ENCODE measurements around the gene CCL27. TPM values are rescaled to one million over a fixed set of nuclear protein-coding genes. Genes with fewer than 3 reads are reported as not detected.

CCL27 gene
- polyA plus RNA-seq, 2 of the 4 experiments (the other 2 are of a cell fraction) = 0.22 to 0.27 TPM

DNA sequence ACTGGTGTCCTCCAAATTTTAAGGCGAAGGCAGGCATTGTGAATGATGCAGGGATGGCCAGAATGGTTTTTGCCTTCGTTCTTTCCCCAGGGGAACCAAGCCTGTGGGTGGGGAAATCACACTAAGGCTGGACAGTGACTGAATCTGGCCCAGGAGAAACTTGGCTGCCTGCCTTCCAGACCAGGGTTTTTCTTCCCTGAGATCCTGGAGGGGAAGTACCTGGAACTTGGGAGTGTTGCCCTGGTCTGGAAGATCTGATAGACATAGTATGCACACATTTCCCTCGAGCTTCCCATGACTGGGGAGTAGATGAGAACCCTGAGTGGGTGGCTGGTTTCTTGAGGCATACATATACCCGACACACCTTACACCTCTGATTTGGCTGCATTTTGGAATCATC lies 11.1 kb downstream of the CCL27 start:
- Histone ChIP-seq H3K27ac (peak overlapping the region; percentile 77 to 89), H3K4me1 (peaks cover 28% of the 10 kb centered on the region), H3K4me3 (peak overlapping the region; percentile 37), H3K9me3 (no peaks in the 10 kb centered on the region), H3K4me2 (peak overlapping the region; percentile 76)
- 56% methylated on average over 4 of the region's 4 CpGs for WGBS (ENCODE audit: missing lambda C conversion rate)
- FAIRE-seq = no peak
- ChIA-PET CTCF (interaction anchor here (0.9 to 22.6 kb wide), 5 partner anchors 10 to 51 kb away, joined by 3 to 288 read pairs (median 14); partner anchors contain the start of genes CCL27 and SIGMAR1), POLR2A (interaction anchor here (1.0 to 2.1 kb wide), 3 partner anchors 11 to 14 kb away, joined by 3 to 8 read pairs (median 6); partner anchors contain the start of genes CCL27 and SIGMAR1)
- no peak for DNase-seq (ENCODE audit: low read depth in 1 of 2, low spot score in 1 of 2)
- no peak for TF ChIP-seq PBX3 (IDR thresholded peaks at IDR 0.05)
- TF ChIP-seq MAZ (IDR thresholded peaks at IDR 0.05; ENCODE audit: borderline replicate concordance, low read depth, low read length) = no peak
- TF ChIP-seq JUNB (IDR thresholded peaks at IDR 0.05) = no peak
- no peak for TF ChIP-seq RAD21 (conservative IDR thresholded peaks at IDR 0.05 in 1 of 2, IDR thresholded peaks at IDR 0.05 in 1 of 2)
- TF ChIP-seq CTCF (IDR thresholded peaks at IDR 0.05) = no peak
- no peak for TF ChIP-seq SMC3 (IDR thresholded peaks at IDR 0.05)
- TF ChIP-seq HDAC2 (IDR thresholded peaks at IDR 0.05) = no peak
- TF ChIP-seq BCL3 (IDR thresholded peaks at IDR 0.05) = no peak
- TF ChIP-seq ZSCAN20 (CRISPR knock-in tag; IDR thresholded peaks at IDR 0.05) = no peak
- TF ChIP-seq JUN (IDR thresholded peaks at IDR 0.05) = no peak
- no peak for TF ChIP-seq CHD2 (IDR thresholded peaks at IDR 0.05; ENCODE audit: low read length, partially characterized antibody)
- TF ChIP-seq KDM1A (IDR thresholded peaks at IDR 0.05; ENCODE audit: low read depth) = no peak
- TF ChIP-seq NPAS2 (CRISPR knock-in tag; IDR thresholded peaks at IDR 0.05; ENCODE audit: borderline replicate concordance) = no peak
- TF ChIP-seq, protein P1, sequence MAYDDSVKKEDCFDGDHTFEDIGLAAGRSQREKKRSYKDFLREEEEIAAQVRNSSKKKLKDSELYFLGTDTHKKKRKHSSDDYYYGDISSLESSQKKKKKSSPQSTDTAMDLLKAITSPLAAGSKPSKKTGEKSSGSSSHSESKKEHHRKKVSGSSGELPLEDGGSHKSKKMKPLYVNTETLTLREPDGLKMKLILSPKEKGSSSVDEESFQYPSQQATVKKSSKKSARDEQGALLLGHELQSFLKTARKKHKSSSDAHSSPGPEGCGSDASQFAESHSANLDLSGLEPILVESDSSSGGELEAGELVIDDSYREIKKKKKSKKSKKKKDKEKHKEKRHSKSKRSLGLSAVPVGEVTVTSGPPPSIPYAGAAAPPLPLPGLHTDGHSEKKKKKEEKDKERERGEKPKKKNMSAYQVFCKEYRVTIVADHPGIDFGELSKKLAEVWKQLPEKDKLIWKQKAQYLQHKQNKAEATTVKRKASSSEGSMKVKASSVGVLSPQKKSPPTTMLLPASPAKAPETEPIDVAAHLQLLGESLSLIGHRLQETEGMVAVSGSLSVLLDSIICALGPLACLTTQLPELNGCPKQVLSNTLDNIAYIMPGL (CRISPR knock-in tag; IDR thresholded peaks at IDR 0.05; ENCODE audit: borderline replicate concordance) = no peak
- TF ChIP-seq, protein P2, sequence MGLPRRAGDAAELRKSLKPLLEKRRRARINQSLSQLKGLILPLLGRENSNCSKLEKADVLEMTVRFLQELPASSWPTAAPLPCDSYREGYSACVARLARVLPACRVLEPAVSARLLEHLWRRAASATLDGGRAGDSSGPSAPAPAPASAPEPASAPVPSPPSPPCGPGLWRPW (IDR thresholded peaks at IDR 0.05) = no peak
- ATAC-seq = no peak

GRCh38 chr9:34650816-34651215 lies 11.6 kb downstream of the CCL27 start:
- DNase-seq (ENCODE audit: low read depth in 1 of 2, low spot score in 1 of 2) = no peak
- Histone ChIP-seq H3K4me3 (no peak overlapping the region), H3K9me3 (no peaks in the 10 kb centered on the region), H3K4me2 (peak overlapping the region; percentile 76; the same call in 2 of the 3 replicates), H3K4me1 (peaks cover 33% of the 10 kb centered on the region), H3K27ac (no peak overlapping the region; a peak in 1 of 6 replicates)
- FAIRE-seq = no peak
- ChIA-PET POLR2A (interaction anchor here (1.8 to 2.1 kb wide), 2 partner anchors 13 to 14 kb away, joined by 6 to 8 read pairs; partner anchors contain the start of gene SIGMAR1), CTCF (interaction anchor here (0.7 to 22.6 kb wide), 6 partner anchors 10 to 59 kb away, joined by 3 to 288 read pairs (median 9); partner anchors contain the start of genes CCL27 and SIGMAR1)
- ATAC-seq = no peak
- 94% methylated on average over 4 of the region's 5 CpGs for WGBS (ENCODE audit: missing lambda C conversion rate)
- TF ChIP-seq HDAC2 (IDR thresholded peaks at IDR 0.05) (no peak), CBX2 (IDR thresholded peaks at IDR 0.05; ENCODE audit: borderline replicate concordance, low read depth) (no peak), NR3C1 (IDR thresholded peaks at IDR 0.05) (no peak), ELK1 (IDR thresholded peaks at IDR 0.05; ENCODE audit: low read depth, low read length) (no peak), TFCP2L1 (CRISPR knock-in tag; IDR thresholded peaks at IDR 0.05) (no peak), EHF (CRISPR knock-in tag; IDR thresholded peaks at IDR 0.05) (no peak), TP53 (CRISPR knock-in tag; IDR thresholded peaks at IDR 0.05) (no peak), GATA3 (IDR thresholded peaks at IDR 0.05; ENCODE audit: borderline replicate concordance) (no peak), POLR2A (IDR thresholded peaks at IDR 0.05; ENCODE audit: low read length) (no peak), KDM1A (IDR thresholded peaks at IDR 0.05; ENCODE audit: low read depth) (no peak), CEBPB (IDR thresholded peaks at IDR 0.05) (no peak), BCL3 (IDR thresholded peaks at IDR 0.05) (no peak), RCOR1 (IDR thresholded peaks at IDR 0.05; ENCODE audit: low read depth, low read length) (no peak), FOXS1 (CRISPR knock-in tag; IDR thresholded peaks at IDR 0.05) (no peak)
